Astrocyte (in vitro differentiated cells and primary cell): ENCODE results near the gene SPSB1.

ENCODE experiments used
- CTCF ChIP-seq: IDR thresholded peaks from 2 replicates; pipeline ENCODE4 v1.5.1; 2011; ENCODE audit warnings: low read depth, mild to moderate bottlenecking, inconsistent platforms, low read length, moderate library complexity; ENCODE audit not compliant: insufficient read depth
- EZH2 ChIP-seq: IDR thresholded peaks from 2 replicates; pipeline ENCODE4 v1.6.1; 2012; ENCODE audit warnings: mild to moderate bottlenecking, low read length, inconsistent platforms; ENCODE audit not compliant: insufficient read depth

- no peak for TF ChIP-seq CTCF
- no peak for TF ChIP-seq EZH2
These were observed 30.1 kb downstream of the SPSB1 start for GRCh38 chr1:9322661-9323244.
